HCT116 (cell line): ENCODE data around the gene MATR3. TPM values are rescaled to one million over a fixed set of nuclear protein-coding genes. Genes with fewer than 3 reads are reported as not detected.

Experiments used
- ATAC-seq: fragments of 200-7000 bp; cut with Tn5 transposase; 2 replicates; pipeline ENCODE4 v1.9.1; 2020; ENCODE audit warnings: mild to moderate bottlenecking, moderate library complexity
- BruUV-seq: library from RNA; stranded (reverse); fragments of 400-500 nt; replicated peaks from 2 replicates; lab custom pipeline; 2021; lab: Mats Ljungman, UMichigan
- CTCF ChIA-PET: fragments of 300-600 bp; sonication (Branson Sonifier 250); formaldehyde crosslinking; loops from one replicate; lab custom pipeline; 2021; ENCODE audit warnings: antibody characterized with exemption; lab: Charles Lee
- POLR2A ChIA-PET: fragments of 300-600, 350-600 bp; sonication (Branson Sonifier 250); formaldehyde crosslinking; loops from one replicate; lab custom pipeline; 2021; ENCODE audit warnings: antibody characterized with exemption; lab: Charles Lee
- RAD21 ChIA-PET, 2 experiments: fragments of 300-600 bp; sonication (Branson Sonifier 250); formaldehyde crosslinking; loops; one replicate each; lab custom pipeline; 2023; ENCODE audit warnings: low total read pairs in 2 of 2; ENCODE audit not compliant: uncharacterized antibody in 2 of 2, unreplicated experiment in 2 of 2, low non-redundant PET in 1 of 2; lab: Charles Lee
- DNase-seq: peaks from one replicate; pipeline ENCODE4 v3.0.0-alpha.2; 2010; ENCODE audit warnings: low read depth, low spot score
- H2AFZ ChIP-seq: fragments of 200-600 bp; shearing (Covaris generic), sonication (generic); 2 replicates; pipeline ENCODE4 v1.6.1; 2017; ENCODE audit warnings: low read depth, mixed run types, mixed read lengths, antibody characterized with exemption, low read length; ENCODE audit not compliant: poor library complexity, severe bottlenecking
- H3K27ac ChIP-seq: 2 replicates; pipeline ENCODE4 v1.5.1; 2012; ENCODE audit warnings: low read depth, low read length
- H3K27me3 ChIP-seq: fragments of 200-600 bp; sonication (generic); 2 replicates; pipeline ENCODE4 v1.6.1; 2016; ENCODE audit warnings: mixed run types, low read length, mixed read lengths; ENCODE audit not compliant: insufficient read depth
- H3K36me3 ChIP-seq, 2 experiments: fragments of 200-500 bp in 1 of 2; fragments of 200-600 bp in 1 of 2; sonication (Bioruptor generic) in 1 of 2; sonication (generic) in 1 of 2; 2 replicates each; pipeline versions ENCODE4 v1.5.1 to v1.6.1; 2014 to 2016; ENCODE audit warnings: low read length in 2 of 2, inconsistent platforms in 1 of 2, mixed read lengths in 1 of 2, mixed run types in 1 of 2; ENCODE audit not compliant: insufficient read depth in 2 of 2, control insufficient read depth in 1 of 2
- H3K4me1 ChIP-seq, 2 experiments: fragments of 200-600 bp in 1 of 2; sonication (generic) in 1 of 2; 2 replicates each; pipeline versions ENCODE4 v1.5.1 to v1.6.1; 2012 to 2017; ENCODE audit warnings: low read length in 2 of 2, inconsistent platforms in 1 of 2, mild to moderate bottlenecking in 1 of 2, mixed read lengths in 1 of 2, mixed run types in 1 of 2, moderate library complexity in 1 of 2; ENCODE audit not compliant: insufficient read depth in 2 of 2, control insufficient read depth in 1 of 2
- H3K4me2 ChIP-seq: fragments of 200-600 bp; sonication (generic); 2 replicates; pipeline ENCODE4 v1.6.1; 2017; ENCODE audit warnings: mixed run types, low read length, mixed read lengths
- H3K4me3 ChIP-seq, 2 experiments: fragments of 200-600 bp in 1 of 2; sonication (generic) in 1 of 2; replicated peaks in 1 of 2; 2 replicates each; pipeline ENCODE4 v1.5.1; 2011 to 2016; ENCODE audit warnings: low read length in 2 of 2, control low read depth in 1 of 2, low read depth in 1 of 2, mild to moderate bottlenecking in 1 of 2, mixed read lengths in 1 of 2, mixed run types in 1 of 2
- H3K79me2 ChIP-seq: fragments of 200-600 bp; sonication (generic); 2 replicates; pipeline ENCODE4 v1.6.1; 2017; ENCODE audit warnings: mild to moderate bottlenecking, mixed run types, low read length, moderate library complexity, mixed read lengths; ENCODE audit not compliant: insufficient read depth
- H3K9ac ChIP-seq: fragments of 200-600 bp; sonication (generic); 2 replicates; pipeline ENCODE4 v1.6.1; 2016; ENCODE audit warnings: low read length, mixed read lengths
- H3K9me2 ChIP-seq: fragments of 200-600 bp; sonication (generic), shearing (Covaris generic); 2 replicates; pipeline ENCODE4 v1.6.1; 2017; ENCODE audit warnings: mixed run types, mild to moderate bottlenecking, moderate library complexity; ENCODE audit not compliant: insufficient read depth
- H3K9me3 ChIP-seq, 2 experiments: fragments of 200-500 bp in 1 of 2; fragments of 200-600 bp in 1 of 2; sonication (Bioruptor generic) in 1 of 2; sonication (generic) in 1 of 2; 2 replicates each; pipeline ENCODE4 v1.6.1; 2014 to 2017; ENCODE audit warnings: low read length in 2 of 2, mixed read lengths in 2 of 2, inconsistent platforms in 1 of 2, low read depth in 1 of 2, mild to moderate bottlenecking in 1 of 2, mixed run types in 1 of 2, moderate library complexity in 1 of 2; ENCODE audit not compliant: control insufficient read depth in 1 of 2, insufficient read depth in 1 of 2
- H4K20me1 ChIP-seq: fragments of 200-600 bp; sonication (generic), shearing (Covaris generic); 2 replicates; pipeline ENCODE4 v1.6.1; 2017; ENCODE audit warnings: mixed run types, mild to moderate bottlenecking, moderate library complexity; ENCODE audit not compliant: insufficient read depth
- CBX3 ChIP-seq: IDR thresholded peaks from 2 replicates; pipeline ENCODE4 v1.6.1; 2012; ENCODE audit warnings: low read depth
- CEBPB ChIP-seq: IDR thresholded peaks from 2 replicates; pipeline ENCODE4 v1.6.1; 2012; ENCODE audit warnings: low read depth
- CTCF ChIP-seq, 3 experiments: fragments of 200-600 bp in 1 of 3; sonication (generic) in 1 of 3; IDR thresholded peaks in 2 of 3; conservative IDR thresholded peaks in 1 of 3; 2 replicates each; pipeline ENCODE4 v1.5.1; 2012 to 2017; ENCODE audit warnings: low read depth in 2 of 3, low read length in 2 of 3, antibody characterized with exemption in 1 of 3, borderline replicate concordance in 1 of 3, control low read depth in 1 of 3, mild to moderate bottlenecking in 1 of 3, mixed read lengths in 1 of 3, mixed run types in 1 of 3, moderate library complexity in 1 of 3; ENCODE audit not compliant: insufficient read depth in 1 of 3
- ELF1 ChIP-seq: IDR thresholded peaks from 2 replicates; pipeline ENCODE4 v1.6.1; 2012; ENCODE audit warnings: low read depth, borderline replicate concordance
- EZH2phosphoT487 ChIP-seq: fragments of 200-600 bp; IDR thresholded peaks from 2 replicates; pipeline ENCODE4 v1.6.1; 2018; ENCODE audit warnings: antibody characterized with exemption, borderline replicate concordance
- FOSL1 ChIP-seq: IDR thresholded peaks from 2 replicates; pipeline ENCODE4 v1.6.1; 2012; ENCODE audit warnings: low read depth
- JUND ChIP-seq: IDR thresholded peaks from 2 replicates; pipeline ENCODE4 v1.6.1; 2012
- MAX ChIP-seq: IDR thresholded peaks from 2 replicates; pipeline ENCODE4 v1.6.1; 2012
- POLR2A ChIP-seq: IDR thresholded peaks from 2 replicates; pipeline ENCODE4 v1.7.0; 2011; ENCODE audit warnings: borderline replicate concordance; ENCODE audit not compliant: insufficient read depth, insufficient read length; ENCODE audit errors: extremely low read depth
- POLR2AphosphoS5 ChIP-seq: IDR thresholded peaks from 2 replicates; pipeline ENCODE4 v1.6.1; 2011; ENCODE audit warnings: mild to moderate bottlenecking, low read depth, low read length, moderate library complexity
- RAD21 ChIP-seq: IDR thresholded peaks from 2 replicates; pipeline ENCODE4 v1.6.1; 2012; ENCODE audit warnings: low read depth, mild to moderate bottlenecking
- SRF ChIP-seq: IDR thresholded peaks from 2 replicates; pipeline ENCODE4 v1.6.1; 2012; ENCODE audit warnings: low read depth
- TCF7L2 ChIP-seq: IDR thresholded peaks from 2 replicates; pipeline ENCODE4 v1.7.0; 2011; ENCODE audit warnings: borderline replicate concordance, inconsistent platforms; ENCODE audit not compliant: insufficient read depth, insufficient read length; ENCODE audit errors: extremely low read depth
- YY1 ChIP-seq: IDR thresholded peaks from 2 replicates; pipeline ENCODE4 v1.6.1; 2011; ENCODE audit warnings: low read length, low read depth, moderate library complexity, mild to moderate bottlenecking; ENCODE audit not compliant: insufficient replicate concordance; ENCODE audit errors: extremely low read depth
- ZNF274 ChIP-seq: fragments of 200-500 bp; sonication (Bioruptor generic); IDR thresholded peaks from 2 replicates; pipeline ENCODE4 v1.6.1; 2014; ENCODE audit warnings: mild to moderate bottlenecking, low read depth, low read length, inconsistent platforms
- intact Hi-C: fragments of 100-400 bp; cut with micrococcal nuclease; formaldehyde crosslinking; loops from 2 replicates; pipeline ENCODE4 v1.10.0; 2022
- total RNA-seq: library from RNA; stranded (reverse); gene quantifications from one replicate; pipeline ENCODE4 v1.2.1, GENCODE V29; 2021; ENCODE audit not compliant: unreplicated experiment

The MATR3 gene
- total RNA-seq, 1 experiment from 2014 or later: 123 TPM

- Histone ChIP-seq H2AFZ (no peak overlapping the region), H3K27me3 (no peaks in the 10 kb centered on the region), H3K9me3 (no peaks in the 10 kb centered on the region), H3K4me2 (peak overlapping the region; percentile 95), H3K4me3 (peak overlapping the region; percentile 87 to 89), H3K9me2 (no peaks in the 10 kb centered on the region), H4K20me1 (peaks cover 21% of the 10 kb centered on the region; the same call in 1 of the 2 replicates), H3K27ac (peak overlapping the region; percentile 86), H3K9ac (peak overlapping the region; percentile 95), H3K4me1 (peaks cover 42 to 62% of the 10 kb centered on the region in 2 experiments), H3K36me3 (peaks cover 34 to 62% of the 10 kb centered on the region in 2 experiments), H3K79me2 (peaks cover 71% of the 10 kb centered on the region)
- BruUV-seq: TSS peak; percentile 38
- DNase-seq (no peak), ATAC-seq (no peak)
- no peak for TF ChIP-seq RAD21
- peak; percentile 17; the same call in 1 of the 2 replicates for TF ChIP-seq POLR2AphosphoS5
- ChIA-PET RAD21 (interaction anchor here in 1 of 2 experiments (0.6 kb wide), 1 partner anchor 18 kb away, joined by 3 read pairs; the partner anchor contains the start of gene MATR3), CTCF (interaction anchor here (1.3 to 1.4 kb wide), 2 partner anchors 117 to 697 kb away, joined by 4 read pairs; no protein-coding TSS in a partner anchor), POLR2A (interaction anchor here (1.2 to 2.6 kb wide), 4 partner anchors 10 to 115 kb away, joined by 3 to 11 read pairs (median 8); partner anchors contain the start of gene MATR3)
- intact Hi-C loops: loop anchor here (2.0 kb wide), 1 partner anchor 117 kb away; no protein-coding TSS in a partner anchor
These were observed 17.6 kb upstream of the MATR3 start for GRCh38 chr5:139275956-139276355.

- no peaks in the 10 kb centered on the region for H3K27me3 ChIP-seq
- peak overlapping the region; percentile 87 to 89 for H3K4me3 ChIP-seq
- peak overlapping the region; percentile 95 for H3K4me2 ChIP-seq
- ChIA-PET POLR2A (interaction anchor here (1.2 to 2.6 kb wide), 4 partner anchors 9 to 115 kb away, joined by 3 to 11 read pairs (median 8); partner anchors contain the start of gene MATR3), CTCF (interaction anchor here (1.3 to 1.4 kb wide), 2 partner anchors 116 to 697 kb away, joined by 4 read pairs; no protein-coding TSS in a partner anchor), RAD21 (no interaction called here)
- ATAC-seq: no peak
- DNase-seq: no peak
- H3K36me3 ChIP-seq: peaks cover 35 to 67% of the 10 kb centered on the region in 2 experiments
- peaks cover 37 to 59% of the 10 kb centered on the region in 2 experiments for H3K4me1 ChIP-seq
- peaks cover 76% of the 10 kb centered on the region for H3K79me2 ChIP-seq
- peak overlapping the region; percentile 95 for H3K9ac ChIP-seq
- intact Hi-C loops: no loop called here
- H4K20me1 ChIP-seq: peaks cover 22% of the 10 kb centered on the region; the same call in 1 of the 2 replicates
- BruUV-seq: no TSS peak
- TF ChIP-seq MAX (no peak), ELF1 (no peak), EZH2phosphoT487 (no peak), CTCF (IDR thresholded peaks at IDR 0.05 in 2 of 3, conservative IDR thresholded peaks at IDR 0.05 in 1 of 3; ENCODE audit: borderline replicate concordance in 1 of 3, insufficient read depth in 1 of 3, low read depth in 2 of 3, low read length in 2 of 3) (no peak), CEBPB (no peak), CBX3 (no peak), ZNF274 (no peak), TCF7L2 (no peak), YY1 (no peak), POLR2A (no peak), SRF (no peak), JUND (no peak), POLR2AphosphoS5 (no peak), FOSL1 (no peak)
- H3K27ac ChIP-seq: peak overlapping the region; percentile 86
- no peaks in the 10 kb centered on the region for H3K9me3 ChIP-seq
- no peak overlapping the region for H2AFZ ChIP-seq
- H3K9me2 ChIP-seq: no peaks in the 10 kb centered on the region
These were observed 17.1 kb upstream of the MATR3 start for GRCh38 chr5:139276426-139276825.
